Uterus (tissue), 4 donors: ENCODE results near the gene ZNF831. TPM values are rescaled to one million over a fixed set of nuclear protein-coding genes. Genes with fewer than 3 reads are reported as not detected.

Experiments
- DNase-seq, 2 donors: peaks; one replicate each; pipeline ENCODE4 v3.0.0-alpha.2; 2019 to 2020
- H3K27ac ChIP-seq, 2 donors: fragments of 200-600 bp; sonication (generic); 1 replicate in 1 of 2; 2 replicates in 1 of 2; pipeline ENCODE4 v1.5.1; 2016 to 2018
- H3K27me3 ChIP-seq, 2 donors: fragments of 200-600 bp; sonication (generic); one replicate each; pipeline ENCODE4 v1.5.1; 2018 to 2019; ENCODE audit warnings: control low read depth in 1 of 2
- H3K36me3 ChIP-seq, 2 donors: fragments of 200-600 bp; sonication (generic); one replicate each; pipeline ENCODE4 v1.5.1; 2019; ENCODE audit warnings: control low read depth in 1 of 2
- H3K4me1 ChIP-seq, 2 donors: fragments of 200-600 bp; sonication (generic); one replicate each; pipeline ENCODE4 v1.5.1; 2018 to 2019; ENCODE audit warnings: control low read depth in 1 of 2
- H3K4me3 ChIP-seq, 2 donors: fragments of 200-600 bp; sonication (generic); 1 replicate in 1 of 2; 2 replicates in 1 of 2; pipeline ENCODE4 v1.5.1; 2018 to 2019; ENCODE audit warnings: mild to moderate bottlenecking in 1 of 2
- H3K9me3 ChIP-seq, 2 donors: fragments of 200-600 bp; sonication (generic); one replicate each; pipeline ENCODE4 v1.5.1; 2019; ENCODE audit warnings: control low read depth in 1 of 2
- POLR2A ChIP-seq, 2 donors: fragments of 450-650 bp; IDR thresholded peaks; one replicate each; pipeline ENCODE4 v1.6.1; 2016; ENCODE audit warnings: antibody characterized with exemption in 2 of 2, mild to moderate bottlenecking in 1 of 2, moderate library complexity in 1 of 2
- intact Hi-C: fragments of 100-400 bp; cut with DNase I; formaldehyde crosslinking; loops from one replicate; pipeline ENCODE4 v1.15.1; 2023; ENCODE audit warnings: low total_unique reads
- total RNA-seq, 4 donors: library from RNA; depleted of rRNA in 3 of 4; stranded (reverse); fragments of >200 nt in 3 of 4; gene quantifications; one replicate each; pipeline versions ENCODE4 v1.1.0 to v1.2.4, GENCODE V29; 2014 to 2023
- TF ChIP-seq, protein P1 (sequence below), 4 experiments: fragments of 200-600 bp in 2 of 4; fragments of 450-650 bp in 2 of 4; sonication (generic) in 2 of 4; IDR thresholded peaks; one replicate each; pipeline ENCODE4 v1.5.1; 2016 to 2019; ENCODE audit warnings: antibody characterized with exemption in 4 of 4, mild to moderate bottlenecking in 2 of 4, moderate library complexity in 1 of 4
- donor health status: DM: yes; HTN: yes; CAD: no.

Gene ZNF831
- total RNA-seq, 4 donors from 2014 or later = 0.21 to 3.1 (median 0.43) TPM

DNA sequence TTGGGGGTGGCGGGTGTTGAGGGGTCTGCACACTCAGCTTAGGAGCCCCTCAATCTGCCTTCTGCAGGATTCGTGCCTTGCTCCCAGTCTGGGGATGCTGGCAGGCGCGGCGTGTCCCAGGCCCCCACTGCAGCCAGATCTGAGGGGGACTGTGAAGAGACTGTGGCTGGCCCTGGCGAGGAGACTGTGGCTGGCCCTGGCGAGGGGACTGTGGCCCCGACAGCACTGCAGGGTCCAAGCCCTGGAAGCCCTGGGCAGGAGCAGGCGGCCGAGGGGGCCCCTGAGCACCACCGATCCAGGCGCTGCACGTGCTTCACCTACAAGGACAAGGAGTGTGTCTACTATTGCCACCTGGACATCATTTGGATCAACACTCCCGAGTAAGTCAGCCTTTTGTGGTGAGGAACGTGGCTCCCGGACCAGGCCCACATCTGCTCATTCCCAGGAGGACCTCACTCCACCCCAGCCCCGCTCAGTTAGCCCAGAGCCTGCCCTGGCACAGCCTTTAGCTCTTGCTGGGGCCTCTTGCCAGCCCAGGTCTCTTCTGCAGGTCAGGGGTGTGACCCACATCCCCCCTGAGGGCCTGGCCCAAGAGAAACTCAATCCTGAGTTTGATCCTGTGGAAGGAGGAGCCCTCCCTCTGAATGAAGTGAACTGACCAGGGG lies 137.9 kb downstream of the ZNF831 start:
- Histone ChIP-seq H3K9me3 (no peaks in the 10 kb centered on the region), H3K4me3 (no peak overlapping the region), H3K27ac (no peak overlapping the region), H3K4me1 (no peaks in the 10 kb centered on the region), H3K27me3 (no peaks in the 10 kb centered on the region), H3K36me3 (no peaks in the 10 kb centered on the region)
- TF ChIP-seq, protein P1, sequence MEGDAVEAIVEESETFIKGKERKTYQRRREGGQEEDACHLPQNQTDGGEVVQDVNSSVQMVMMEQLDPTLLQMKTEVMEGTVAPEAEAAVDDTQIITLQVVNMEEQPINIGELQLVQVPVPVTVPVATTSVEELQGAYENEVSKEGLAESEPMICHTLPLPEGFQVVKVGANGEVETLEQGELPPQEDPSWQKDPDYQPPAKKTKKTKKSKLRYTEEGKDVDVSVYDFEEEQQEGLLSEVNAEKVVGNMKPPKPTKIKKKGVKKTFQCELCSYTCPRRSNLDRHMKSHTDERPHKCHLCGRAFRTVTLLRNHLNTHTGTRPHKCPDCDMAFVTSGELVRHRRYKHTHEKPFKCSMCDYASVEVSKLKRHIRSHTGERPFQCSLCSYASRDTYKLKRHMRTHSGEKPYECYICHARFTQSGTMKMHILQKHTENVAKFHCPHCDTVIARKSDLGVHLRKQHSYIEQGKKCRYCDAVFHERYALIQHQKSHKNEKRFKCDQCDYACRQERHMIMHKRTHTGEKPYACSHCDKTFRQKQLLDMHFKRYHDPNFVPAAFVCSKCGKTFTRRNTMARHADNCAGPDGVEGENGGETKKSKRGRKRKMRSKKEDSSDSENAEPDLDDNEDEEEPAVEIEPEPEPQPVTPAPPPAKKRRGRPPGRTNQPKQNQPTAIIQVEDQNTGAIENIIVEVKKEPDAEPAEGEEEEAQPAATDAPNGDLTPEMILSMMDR (IDR thresholded peaks at IDR 0.05) = no peak
- TF ChIP-seq POLR2A (IDR thresholded peaks at IDR 0.05) = no peak
- no peak for DNase-seq
- intact Hi-C loops = no loop called here

DNA sequence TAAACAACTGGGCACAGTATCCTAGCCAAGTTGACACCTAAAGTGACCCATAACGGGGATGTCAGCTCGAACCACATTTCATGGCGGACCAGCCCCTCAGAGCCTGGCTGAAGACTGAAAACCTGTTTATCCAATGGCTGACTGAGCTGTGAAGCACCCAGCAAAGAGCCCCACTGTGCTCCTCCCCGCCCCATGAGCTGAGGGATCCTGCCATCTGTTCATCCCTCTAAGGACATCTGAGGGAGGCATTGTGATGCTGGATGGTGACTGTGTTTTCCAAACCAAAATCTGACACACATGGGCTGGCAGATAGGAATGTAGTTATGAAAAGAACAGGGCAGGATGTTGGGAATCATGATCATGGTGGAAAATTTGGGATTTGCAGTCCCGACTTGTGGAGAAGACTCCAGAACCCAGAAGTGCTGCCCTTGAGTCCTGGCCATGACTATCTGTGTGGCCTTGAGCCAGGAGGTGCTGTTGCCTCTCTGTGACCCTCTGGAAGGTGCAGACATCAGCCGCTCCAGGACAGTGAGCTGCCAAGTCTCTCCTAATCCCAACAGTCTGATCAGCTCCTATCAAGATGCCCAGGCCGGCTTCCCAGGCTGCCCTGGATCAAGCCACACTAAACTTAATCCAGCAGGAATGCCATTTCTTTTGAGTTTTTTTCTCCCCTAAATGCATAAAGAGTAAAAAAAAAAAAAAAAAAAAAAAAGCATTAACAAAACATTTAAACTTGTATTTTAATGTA lies 142.5 kb downstream of the ZNF831 start:
- no peaks in the 10 kb centered on the region for H3K36me3 ChIP-seq
- TF ChIP-seq POLR2A (IDR thresholded peaks at IDR 0.05) = no peak
- TF ChIP-seq, protein P1 (IDR thresholded peaks at IDR 0.05) = no peak
- no peak overlapping the region for H3K27ac ChIP-seq
- no peak overlapping the region for H3K4me3 ChIP-seq
- intact Hi-C loops = no loop called here
- no peaks in the 10 kb centered on the region for H3K4me1 ChIP-seq
- H3K27me3 ChIP-seq = no peaks in the 10 kb centered on the region
- DNase-seq = no peak
- no peaks in the 10 kb centered on the region for H3K9me3 ChIP-seq

DNA sequence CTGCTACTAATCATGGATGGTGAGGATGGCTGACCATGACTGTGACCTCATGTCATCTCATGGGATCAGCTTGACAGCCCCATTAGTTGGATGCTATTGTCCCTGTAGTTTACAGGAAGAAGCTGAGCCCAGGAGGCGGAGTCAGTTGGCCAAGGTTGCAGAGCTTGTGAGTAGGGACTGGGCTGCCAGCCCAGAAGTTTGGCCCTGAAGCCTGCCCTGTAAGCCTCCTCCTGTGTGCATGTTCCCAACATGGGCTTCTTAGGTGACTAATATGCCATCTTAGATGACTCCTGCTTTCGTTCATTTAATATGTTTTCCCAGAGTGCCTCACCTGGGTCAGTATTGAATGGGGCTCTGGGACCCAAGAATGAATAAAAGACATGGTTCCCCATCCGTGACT lies 143.6 kb downstream of the ZNF831 start:
- H3K9me3 ChIP-seq = no peaks in the 10 kb centered on the region
- DNase-seq = no peak
- intact Hi-C loops = no loop called here
- H3K27me3 ChIP-seq = no peaks in the 10 kb centered on the region
- H3K27ac ChIP-seq = no peak overlapping the region
- no peaks in the 10 kb centered on the region for H3K36me3 ChIP-seq
- TF ChIP-seq POLR2A (IDR thresholded peaks at IDR 0.05) = no peak
- TF ChIP-seq, protein P1 (IDR thresholded peaks at IDR 0.05) = no peak
- no peaks in the 10 kb centered on the region for H3K4me1 ChIP-seq
- no peak overlapping the region for H3K4me3 ChIP-seq

Other genes starting within 250 kb of the ZNF831 start
- gene NELFCD, start 182.6 kb upstream of the ZNF831 start, total RNA-seq = 10 to 100 TPM; 15.9 to 66.6 (median 41.3) TPM
- 100 to 1,000 TPM in 2 of 4 donors, 10 to 100 TPM in 2; 68.7 to 160 (median 109) TPM for gene CTSZ, start 156.6 kb upstream of the ZNF831 start, total RNA-seq
- gene TUBB1, start 144.4 kb upstream of the ZNF831 start, total RNA-seq = under 1 TPM in 2 of 4 donors, not detected in 2; 0.26 to 0.48 TPM
- 10 to 100 TPM in 2 of 4 donors, 1 to 10 TPM in 2; 5.6 to 42.4 (median 21.1) TPM for gene ATP5F1E, start 131.5 kb upstream of the ZNF831 start, total RNA-seq
- gene PRELID3B, start 121.0 kb upstream of the ZNF831 start, total RNA-seq = 10 to 100 TPM; 13.3 to 44.3 (median 31.9) TPM
- gene EDN3, start 136.8 kb downstream of the ZNF831 start, total RNA-seq = 10 to 100 TPM in 1 of 4 donors, 1 to 10 TPM in 1, not detected in 2; 2.8 to 85.8 TPM